Left forelimb (tissue), 1 donor: ENCODE measurements around the gene RSAD2.

Experiments used
- DNase-seq: peaks from one replicate; pipeline ENCODE4 v3.0.0-alpha.2; 2018; ENCODE audit warnings: low spot score

RSAD2 gene

GRCh38 chr2:6945821-6946220, 68.2 kb downstream of the RSAD2 start:
- no peak for DNase-seq

GRCh38 chr2:6946722-6947121, 69.1 kb downstream of the RSAD2 start:
- no peak for DNase-seq
